ENCODE measurements around the gene MTG2.

The MTG2 gene, protein sequence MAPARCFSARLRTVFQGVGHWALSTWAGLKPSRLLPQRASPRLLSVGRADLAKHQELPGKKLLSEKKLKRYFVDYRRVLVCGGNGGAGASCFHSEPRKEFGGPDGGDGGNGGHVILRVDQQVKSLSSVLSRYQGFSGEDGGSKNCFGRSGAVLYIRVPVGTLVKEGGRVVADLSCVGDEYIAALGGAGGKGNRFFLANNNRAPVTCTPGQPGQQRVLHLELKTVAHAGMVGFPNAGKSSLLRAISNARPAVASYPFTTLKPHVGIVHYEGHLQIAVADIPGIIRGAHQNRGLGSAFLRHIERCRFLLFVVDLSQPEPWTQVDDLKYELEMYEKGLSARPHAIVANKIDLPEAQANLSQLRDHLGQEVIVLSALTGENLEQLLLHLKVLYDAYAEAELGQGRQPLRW

DNA sequence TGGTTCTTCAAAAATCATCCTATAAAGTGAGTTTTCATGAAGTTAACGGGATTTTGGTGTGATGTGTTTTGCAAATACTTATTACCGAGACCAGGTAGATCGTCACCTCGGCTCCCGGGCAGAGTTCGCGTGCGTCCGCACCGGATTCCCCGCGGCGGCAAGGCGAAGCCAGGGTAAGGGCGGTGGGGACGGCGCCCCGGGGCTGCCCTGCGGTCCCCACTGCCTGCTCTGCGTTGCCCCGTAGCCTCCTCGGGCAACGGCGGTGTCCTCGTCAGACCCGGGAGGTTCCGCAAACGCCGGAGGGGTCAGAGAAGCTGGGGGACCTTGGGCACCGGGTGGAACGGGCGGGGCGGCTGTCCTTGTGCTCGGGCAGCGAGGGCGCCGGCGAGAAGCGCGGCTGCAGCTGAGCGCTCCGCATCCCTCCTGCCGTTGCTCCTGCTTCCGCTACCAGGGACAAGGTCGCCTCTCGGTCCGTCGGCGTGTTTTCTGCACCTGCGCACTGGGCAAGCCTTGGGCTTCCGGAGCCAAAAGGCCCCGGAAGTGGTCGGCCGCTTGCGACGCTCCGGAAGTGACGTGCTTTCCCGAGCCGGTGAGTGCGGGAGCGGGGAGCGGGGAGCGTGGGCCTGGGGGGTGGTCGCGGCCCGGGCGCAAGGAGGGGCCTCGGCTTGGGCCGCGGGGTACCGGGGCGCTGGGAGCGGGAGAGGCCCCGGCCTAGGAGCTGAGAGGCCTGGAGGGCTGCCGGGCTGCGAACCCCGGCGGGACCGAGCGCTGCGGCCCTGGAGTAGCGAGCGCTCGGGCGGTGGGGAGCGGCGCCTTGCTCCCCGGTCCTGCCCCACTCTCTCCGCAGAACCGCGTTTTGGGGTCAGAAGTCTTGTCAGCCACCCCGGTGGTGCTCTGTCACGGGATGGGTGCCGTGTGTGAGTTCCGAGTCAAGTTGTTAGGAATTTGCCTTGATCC lies at the start of gene MTG2:
MTG2 (plus strand) TSS at position 560 of the 957 bp plus-strand sequence. CDS start 10,393 bp downstream, outside the sequence.
- DNase-seq (ENCODE audit: low read depth), result peak; percentile 93

DNA sequence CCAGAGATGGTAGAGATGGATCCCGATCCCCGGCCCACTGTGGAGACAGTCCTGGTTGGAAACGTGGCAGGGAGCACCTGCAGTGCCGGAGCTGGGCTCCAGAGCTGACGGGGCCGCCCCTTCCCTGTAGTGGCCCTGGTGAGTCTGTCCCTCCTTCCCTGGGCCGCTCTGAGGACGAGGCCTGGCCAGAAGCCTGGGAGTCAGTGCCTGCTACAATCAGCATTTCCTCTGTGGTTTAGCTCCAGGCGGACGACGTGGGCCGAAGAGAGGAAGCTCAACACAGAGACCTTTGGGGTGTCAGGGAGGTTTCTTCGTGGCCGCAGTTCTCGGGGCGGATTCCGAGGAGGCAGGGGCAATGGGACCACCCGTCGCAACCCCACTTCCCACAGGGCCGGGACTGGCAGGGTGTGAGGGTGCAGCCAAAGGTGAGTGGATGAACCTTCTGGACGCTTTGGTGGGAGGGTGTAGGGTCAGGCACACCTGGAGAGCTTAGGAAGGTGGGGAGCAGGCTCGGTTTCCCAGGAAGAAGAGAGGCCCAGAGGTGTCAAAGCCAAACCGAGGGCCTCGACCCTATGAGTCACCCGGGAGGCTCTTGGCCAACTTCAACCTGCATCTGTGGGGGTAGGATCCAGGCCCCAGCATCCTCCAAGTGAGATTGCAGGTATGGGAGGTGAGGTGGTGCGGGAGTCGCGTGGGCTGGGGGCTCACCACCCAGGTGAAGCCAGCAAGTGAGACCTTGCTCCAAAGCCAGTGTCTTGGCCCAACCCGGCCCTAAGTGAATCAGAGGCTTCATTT lies 49.6 kb upstream of the MTG2 start:
- no peak for DNase-seq (ENCODE audit: low read depth)

DNA sequence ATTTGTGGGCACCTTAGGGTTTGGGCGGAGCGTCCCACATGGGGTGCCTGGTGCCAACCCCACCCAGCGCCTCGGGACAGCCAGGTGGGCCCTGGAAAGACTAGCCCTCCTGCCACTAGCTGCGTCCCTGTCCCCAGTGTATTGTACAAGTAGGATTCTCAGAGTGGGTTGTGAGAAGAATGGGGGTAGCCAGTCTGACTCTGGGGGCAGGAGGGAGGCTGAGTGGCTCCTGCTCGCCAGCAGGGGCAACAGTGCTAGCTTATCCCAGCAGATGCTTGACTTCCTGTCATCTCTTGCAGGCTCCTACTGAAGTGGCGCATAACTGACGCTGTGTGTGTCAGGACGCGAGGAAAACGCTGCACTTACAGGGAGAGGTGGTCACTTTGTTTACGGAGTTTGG lies 49.0 kb upstream of the MTG2 start:
- DNase-seq (ENCODE audit: low read depth), result no peak

DNA sequence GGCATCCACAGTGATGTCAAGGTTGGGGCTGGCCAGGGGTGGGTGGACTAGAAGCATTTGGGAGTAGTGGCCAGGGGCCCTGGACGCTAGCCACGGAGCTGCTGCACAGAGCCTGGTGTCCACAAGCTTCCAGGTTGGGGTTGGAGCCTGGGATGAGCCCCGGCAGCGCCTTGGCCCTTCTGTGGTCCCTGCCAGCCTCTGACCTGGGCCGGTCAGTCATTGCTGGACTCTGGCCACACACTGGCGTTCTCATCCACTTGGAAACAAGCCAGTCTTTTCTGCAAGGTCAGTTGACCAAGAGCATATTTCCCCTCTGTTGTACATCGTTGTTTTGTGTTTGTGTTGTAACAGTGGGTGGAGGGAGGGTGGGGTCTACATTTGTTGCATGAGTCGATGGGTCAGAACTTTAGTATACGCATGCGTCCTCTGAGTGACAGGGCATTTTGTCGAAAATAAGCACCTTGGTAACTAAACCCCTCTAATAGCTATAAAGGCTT lies 48.0 kb upstream of the MTG2 start:
- DNase-seq (ENCODE audit: low read depth), result no peak

DNA sequence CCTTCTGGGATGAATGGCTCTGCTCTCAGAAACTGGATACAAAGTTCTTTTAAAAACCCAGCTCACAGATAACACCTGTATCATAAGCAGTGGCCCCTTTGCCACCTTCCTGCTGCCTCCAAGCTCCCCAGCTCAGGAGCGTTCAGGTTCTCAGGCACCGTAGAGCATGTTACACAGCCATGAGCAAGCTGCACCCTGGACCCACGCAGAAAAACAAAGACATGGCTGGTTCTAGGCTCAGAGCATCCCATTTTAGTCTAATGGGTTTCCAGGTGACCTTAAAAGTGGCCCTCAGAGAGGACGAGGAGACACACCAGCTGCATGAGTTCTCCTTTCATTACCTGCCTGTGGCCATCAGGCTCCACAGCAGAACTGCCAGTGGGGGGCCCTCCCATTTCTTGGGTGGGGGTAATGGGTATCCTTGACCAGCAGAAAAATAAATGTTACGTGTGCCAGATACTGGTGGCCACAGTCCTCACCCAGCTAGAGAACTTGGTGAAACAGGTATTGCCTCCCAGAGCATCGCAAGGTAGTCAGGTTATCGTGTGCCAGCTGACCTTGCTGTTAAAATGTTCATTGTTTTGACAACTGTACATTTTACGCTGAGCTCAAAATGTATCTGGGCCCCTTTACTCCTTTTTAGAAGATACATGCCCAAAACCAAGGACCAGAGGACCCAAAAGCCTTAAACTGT lies 47.1 kb upstream of the MTG2 start:
- DNase-seq (ENCODE audit: low read depth), result no peak

DNA sequence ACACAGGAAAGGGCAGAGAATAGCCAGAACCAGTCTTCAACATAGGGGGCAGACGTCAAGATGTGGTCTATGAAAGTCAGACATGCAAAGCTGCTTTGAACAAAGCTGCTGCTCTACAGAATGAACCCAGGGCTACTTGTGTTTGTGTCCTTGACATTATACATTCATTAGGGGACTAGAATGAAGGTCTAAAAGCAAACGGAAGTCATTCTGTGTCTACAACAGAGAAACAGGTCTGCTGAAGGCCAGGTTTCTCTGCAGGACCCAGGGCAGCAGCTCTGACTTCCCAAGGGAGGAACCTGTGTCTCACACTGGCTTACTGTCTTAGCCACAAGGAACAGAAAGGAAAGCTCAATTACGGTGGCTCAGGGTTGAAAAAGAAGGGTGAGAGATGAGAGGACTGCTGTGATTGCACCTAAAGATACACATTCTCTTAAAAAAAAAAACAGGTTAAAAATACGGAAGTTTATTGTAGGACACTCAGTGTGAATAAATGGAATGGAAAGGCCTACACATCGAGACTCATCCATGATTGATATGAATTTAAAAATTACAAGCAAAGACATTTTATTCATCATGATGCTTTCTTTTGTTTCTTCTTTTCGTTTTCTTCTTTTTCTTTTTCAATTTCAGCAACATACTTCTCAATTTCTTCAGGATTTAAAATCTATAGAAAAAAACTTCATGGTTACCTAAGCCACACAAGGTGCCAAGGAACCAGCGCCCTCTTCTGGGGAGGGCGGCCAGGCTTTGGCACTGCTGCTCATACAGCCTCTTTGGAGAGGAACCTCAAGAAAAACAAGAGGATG lies 46.3 kb upstream of the MTG2 start:
- peak; percentile 58 for DNase-seq (ENCODE audit: low read depth)

DNA sequence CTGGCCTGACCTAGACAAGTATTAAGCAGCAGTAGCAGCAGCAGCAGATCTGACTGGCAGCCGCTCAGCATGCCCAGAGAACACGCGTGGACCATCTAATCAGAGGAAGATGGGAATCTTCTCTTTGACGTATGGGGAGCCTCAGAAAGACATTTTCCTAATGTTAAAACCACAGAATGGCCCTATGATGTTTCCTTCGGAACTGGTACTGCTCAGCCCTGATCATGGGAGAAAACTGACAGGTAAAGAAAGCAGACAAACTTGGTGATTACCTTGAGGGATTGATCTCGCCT lies 45.8 kb upstream of the MTG2 start:
- DNase-seq (ENCODE audit: low read depth), result no peak

DNA sequence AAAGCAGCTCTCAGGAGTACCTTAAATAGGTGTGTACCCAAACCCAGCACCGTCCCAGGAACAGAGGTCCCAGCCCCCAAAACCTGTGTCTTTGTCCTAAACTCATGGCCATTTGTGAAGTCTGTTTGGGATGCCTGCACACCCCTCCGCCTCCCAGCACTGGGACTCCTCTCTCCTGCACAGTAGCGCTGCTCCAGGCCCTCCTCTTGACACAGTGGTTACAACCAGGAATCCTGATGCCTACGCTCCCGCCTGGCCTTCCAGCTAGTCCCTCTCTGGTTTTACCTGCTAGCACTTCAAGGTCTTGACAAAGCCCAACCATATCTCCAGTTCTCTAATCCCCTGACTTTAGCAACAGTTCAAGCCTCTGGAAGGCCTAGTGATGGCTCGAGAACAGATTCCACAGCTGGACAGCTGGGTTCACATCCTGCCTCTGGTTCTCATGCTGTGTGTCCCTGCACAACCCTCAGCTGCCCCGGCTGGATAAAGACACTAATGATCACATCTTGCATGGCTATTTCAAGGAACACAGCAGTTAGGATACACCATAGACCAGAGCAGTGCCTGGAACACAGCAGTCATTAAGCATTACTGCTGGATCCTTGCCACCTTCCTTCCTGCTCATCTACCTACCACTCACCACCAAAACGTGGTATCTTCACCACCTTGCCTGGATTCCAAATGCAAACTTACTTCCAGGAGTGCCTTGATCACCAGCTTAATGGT lies 45.2 kb upstream of the MTG2 start:
- DNase-seq (ENCODE audit: low read depth), result no peak

DNA sequence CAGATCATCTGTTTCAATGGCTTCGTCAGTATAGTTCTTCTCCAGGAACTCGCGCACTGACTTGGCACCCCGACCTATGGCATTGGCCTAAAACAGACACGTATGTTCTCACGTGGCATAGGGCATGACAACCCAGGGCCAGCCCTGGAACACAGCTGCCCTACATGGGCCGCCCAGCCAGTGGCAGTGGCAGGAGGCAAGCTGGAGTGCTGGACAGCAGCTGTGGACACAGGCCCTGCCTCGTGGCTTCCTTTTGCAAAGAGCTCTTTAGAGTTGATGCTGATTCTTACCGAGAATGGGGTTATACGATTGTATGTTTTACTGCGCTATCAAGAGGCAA lies 44.7 kb upstream of the MTG2 start:
- no peak for DNase-seq (ENCODE audit: low read depth)

DNA sequence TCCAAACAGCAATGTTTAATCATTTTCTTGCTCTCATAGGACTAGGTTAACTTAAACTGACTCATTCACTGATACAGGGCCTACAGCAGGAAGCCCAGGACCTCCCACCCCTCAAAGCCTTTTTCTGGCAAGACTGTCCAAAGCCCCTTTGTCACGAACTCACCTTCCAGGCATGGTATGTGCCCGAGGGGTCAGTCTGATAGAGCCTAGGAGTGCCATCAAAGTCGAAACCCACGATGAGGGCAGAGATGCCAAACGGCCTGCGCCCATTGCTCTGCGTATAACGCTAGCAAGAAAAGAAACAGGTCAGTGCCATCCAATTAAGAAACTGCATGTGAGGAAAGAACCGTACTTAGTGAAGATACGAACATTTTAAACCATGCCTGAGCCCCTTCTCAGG lies 43.9 kb upstream of the MTG2 start:
- no peak for DNase-seq (ENCODE audit: low read depth)

DNA sequence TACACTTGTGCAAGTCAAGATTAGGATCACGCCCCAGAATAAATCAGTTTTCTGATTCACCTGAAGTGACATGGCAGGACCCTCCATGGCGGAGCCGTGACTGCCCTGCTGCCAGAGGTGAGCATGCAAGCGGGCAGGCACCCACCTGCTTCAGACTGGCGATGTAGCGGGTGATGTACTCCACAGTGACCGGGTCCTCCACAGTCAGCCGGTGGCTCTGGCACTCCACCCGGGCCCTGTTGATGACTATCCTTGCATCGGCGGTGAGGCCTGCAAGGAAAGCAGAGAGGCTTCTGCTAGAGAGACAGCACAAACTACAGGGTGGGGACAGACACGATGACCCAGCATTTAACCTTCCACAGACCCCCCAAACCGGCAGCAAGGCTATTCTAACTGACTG lies 43.2 kb upstream of the MTG2 start:
- DNase-seq (ENCODE audit: low read depth), result no peak

DNA sequence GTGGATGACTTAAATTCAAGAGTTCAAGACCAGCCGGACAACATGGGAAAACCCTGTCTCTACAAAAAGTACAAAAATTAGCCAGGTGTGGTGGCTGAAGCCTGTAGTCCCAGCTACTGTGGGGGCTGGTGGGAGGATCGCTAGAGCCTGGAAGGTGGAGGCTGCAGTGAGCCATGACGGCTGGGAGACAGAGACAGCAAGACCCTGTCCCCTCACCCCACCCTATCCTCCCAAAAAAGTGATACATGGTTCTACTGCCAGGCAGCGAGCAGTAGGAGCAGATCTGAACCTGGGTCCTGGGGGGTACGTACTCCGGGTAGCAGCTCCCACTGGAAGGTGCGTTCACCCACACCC lies 41.8 kb upstream of the MTG2 start:
- DNase-seq (ENCODE audit: low read depth), result no peak

DNA sequence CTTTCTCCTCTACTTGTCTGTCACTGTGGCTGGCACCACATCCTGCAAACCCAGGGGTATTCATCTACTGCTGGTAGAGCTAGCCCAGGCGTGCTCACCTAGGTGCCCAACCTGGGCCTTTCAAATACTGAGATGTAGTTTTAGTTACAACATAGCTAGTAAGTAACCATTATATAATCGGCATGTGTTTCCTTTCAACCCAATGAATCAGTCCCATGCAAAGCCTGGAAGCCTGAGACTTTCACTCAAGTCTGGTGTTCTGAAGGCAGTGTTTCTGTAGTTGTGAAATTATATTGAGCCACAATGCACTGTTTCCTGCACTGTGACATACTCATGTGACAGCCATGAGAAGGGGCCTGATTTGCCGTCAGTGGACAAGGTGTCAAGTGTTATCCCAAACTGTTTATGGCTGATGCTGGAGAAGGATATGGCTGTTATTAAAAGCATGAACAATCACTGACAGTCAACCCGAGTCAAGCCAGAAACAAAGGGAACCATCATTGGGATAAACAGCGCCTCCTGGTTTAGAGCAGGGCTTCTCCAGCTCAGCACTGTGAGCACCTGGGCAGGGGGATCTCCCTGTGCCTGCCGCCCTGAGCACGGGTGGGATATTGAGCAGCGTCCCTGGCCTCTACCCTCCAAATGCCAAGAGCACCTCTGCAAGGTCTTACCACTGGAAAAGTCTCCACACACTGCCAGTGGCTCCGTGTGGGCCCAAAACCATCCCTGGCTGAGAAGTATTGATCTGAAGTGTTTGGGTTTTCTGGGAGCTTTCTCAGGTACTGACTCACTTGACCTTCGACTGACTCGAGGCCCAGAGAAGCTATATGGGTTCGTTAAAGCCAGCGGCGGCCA lies 41.2 kb upstream of the MTG2 start:
- DNase-seq (ENCODE audit: low read depth), result no peak

DNA sequence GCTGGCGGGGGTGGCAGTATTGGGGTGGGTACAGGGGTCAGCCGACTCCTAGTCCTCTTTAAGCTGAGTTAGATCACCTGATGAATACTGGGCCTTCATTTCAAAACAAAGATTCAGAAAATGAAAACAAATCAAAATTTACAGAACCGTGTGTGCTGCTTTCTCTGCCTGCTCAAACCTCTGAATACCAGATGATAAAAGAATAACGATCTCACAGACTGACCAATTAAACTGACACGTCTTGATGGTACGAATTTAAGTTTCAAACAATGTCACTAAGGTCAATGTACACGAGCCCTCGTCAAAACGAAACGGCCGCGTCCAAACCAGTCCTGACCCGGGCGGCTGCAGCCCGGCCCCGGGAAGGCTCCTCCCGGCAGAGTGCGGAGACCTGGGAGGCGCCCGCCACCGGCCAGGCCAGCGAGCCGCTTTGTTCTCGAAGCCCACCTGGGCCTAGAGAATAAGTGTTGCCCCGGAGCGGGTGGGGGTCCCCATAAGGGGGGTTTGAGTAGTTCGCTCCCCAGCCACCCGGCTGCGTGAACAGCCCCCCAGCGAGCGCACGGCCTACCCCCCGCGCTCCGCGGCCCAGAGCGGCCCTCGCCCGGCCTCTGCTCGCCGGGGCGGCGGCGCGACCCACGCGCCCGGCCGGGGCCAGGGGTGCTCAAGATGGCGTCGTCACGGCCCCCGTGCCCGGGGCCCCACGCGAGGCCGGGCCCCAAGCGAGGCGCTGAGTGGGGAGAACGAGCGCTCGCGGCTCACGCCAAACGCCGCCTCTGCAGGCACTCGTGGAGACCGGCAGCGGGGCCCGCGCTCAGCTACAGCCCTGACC lies 40.4 kb upstream of the MTG2 start:
- no peak for DNase-seq (ENCODE audit: low read depth)

DNA sequence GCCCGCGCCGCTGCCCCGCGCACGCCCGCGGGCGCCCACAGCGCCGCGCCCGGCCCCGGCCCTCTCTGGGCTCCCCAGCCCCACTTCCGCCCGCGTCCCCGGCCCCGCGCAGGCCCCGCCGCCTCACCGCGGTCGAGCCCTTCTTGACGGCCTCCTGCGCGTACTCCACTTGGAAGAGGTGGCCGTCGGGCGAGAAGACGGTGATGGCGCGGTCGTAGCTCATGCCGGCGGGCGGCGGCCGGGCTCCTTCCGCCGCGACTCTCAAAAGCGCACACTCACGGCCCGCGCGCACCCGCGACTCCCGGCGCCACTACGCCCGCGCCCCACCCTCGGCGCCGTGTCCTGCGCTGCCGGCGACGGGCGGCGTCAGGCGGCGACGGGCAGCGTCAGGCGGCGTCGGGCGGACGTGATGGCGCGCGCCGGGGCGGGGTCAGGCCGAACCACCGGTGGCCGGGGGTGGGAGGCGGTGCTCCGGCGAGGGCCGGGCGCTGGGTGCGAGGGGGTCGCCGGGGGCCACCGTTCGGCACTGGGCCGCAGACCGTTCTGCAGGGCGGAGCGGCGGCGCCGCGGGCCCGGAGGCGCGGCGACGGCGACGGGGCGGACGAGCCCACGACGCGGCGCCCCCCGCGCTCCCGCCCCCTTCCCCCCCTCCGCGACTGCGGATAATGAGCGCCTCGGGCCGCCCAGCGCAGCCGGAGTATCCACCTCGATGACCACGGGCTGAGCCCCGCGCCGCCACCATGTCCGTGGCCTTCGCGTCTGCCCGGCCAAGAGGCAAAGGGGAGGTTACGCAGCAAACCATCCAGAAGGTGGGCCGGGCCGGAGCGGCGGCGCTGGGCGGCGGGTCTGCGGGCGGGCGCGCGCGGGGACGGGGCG lies 39.5 kb upstream of the MTG2 start, which contains the start of the genes PSMA7 and SS18L1:
PSMA7 (minus strand) TSS at position 314 of the 876 bp plus-strand sequence; CDS start at position 223, 91 bp downstream.
SS18L1 (plus strand) TSS at position 689 of the 876 bp plus-strand sequence; CDS start at position 741, 52 bp downstream.
- peak; percentile 77 for DNase-seq (ENCODE audit: low read depth)

DNA sequence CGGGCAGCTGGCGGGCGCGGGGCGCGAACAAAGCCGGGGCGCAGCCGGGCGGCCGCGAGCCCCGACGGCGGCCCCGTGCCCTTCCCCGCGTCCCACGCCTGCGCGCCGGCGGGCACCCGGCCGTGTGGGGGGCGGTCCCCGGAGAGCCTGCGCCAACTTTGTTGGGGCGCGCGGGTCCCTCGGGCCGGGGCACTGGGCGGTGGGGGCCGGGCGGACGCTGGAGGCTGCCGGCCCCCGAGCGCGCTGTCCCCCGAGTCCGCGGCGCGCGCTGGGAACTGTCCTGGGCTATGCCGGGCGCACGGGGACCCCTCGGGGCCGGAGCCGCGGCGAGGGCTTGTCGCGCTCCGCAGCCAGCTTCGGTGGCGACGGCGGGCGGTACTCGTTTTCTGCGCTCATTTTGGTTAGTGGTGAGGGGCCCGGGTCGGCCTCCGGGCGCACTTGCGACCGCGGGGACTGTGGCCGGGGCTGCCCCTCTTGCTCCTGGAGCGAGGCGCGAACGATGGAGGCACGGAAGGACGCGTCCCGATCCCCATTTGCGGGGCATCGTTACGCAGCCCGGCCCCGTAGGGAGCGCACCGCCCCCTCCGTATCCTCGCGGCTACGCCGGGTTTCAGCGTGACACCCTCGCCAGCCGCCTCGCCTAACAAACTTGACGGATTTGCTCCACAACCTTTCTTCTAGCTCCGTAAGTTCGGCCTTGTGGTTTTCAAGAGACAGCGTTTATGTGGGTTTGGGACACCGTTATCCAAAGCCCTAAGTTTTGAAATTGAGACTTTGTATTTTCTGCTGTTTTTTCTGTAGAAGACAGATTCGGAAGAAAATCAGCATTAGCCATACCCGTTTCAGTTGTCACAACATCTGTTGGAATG lies 38.6 kb upstream of the MTG2 start:
- no peak for DNase-seq (ENCODE audit: low read depth)

All from stimulated activated CD4-positive, alpha-beta T cell treated with anti-CD3 and anti-CD28 coated beads, Interleukin-2, amount 100 ng/mL, for 4 hours (primary cell).